Spleen (tissue), 11 donors: ENCODE measurements around the gene KANK2. TPM values are rescaled to one million over a fixed set of nuclear protein-coding genes. Genes with fewer than 3 reads are reported as not detected.

ENCODE experiments used
- DNase-seq: peaks from one replicate; pipeline ENCODE4 v3.0.0-alpha.2; 2020
- H3K27ac ChIP-seq, 8 donors: fragments of 200-600 bp; sonication (generic) in 7 of 8; 1 replicate in 4 of 8; 2 replicates in 4 of 8; pipeline versions ENCODE4 v1.5.0 to v1.8.0; 2016 to 2021; ENCODE audit warnings: inconsistent platforms in 4 of 8, mild to moderate bottlenecking in 4 of 8, moderate library complexity in 1 of 8
- H3K27me3 ChIP-seq, 7 donors: fragments of 200-600 bp; sonication (generic) in 6 of 7; replicated peaks in 1 of 7; 1 replicate in 4 of 7; 2 replicates in 3 of 7; pipeline versions ENCODE4 v1.5.0 to v1.8.0; 2016 to 2021; ENCODE audit warnings: inconsistent platforms in 3 of 7, mild to moderate bottlenecking in 1 of 7
- H3K36me3 ChIP-seq, 6 donors: fragments of 200-600 bp; sonication (generic) in 5 of 6; 1 replicate in 4 of 6; 2 replicates in 2 of 6; pipeline versions ENCODE4 v1.5.0 to v1.8.0; 2016 to 2021; ENCODE audit warnings: inconsistent platforms in 2 of 6
- H3K4me1 ChIP-seq, 6 donors: fragments of 200-600 bp; sonication (generic) in 5 of 6; 1 replicate in 3 of 6; 2 replicates in 3 of 6; pipeline versions ENCODE4 v1.5.0 to v1.8.0; 2016 to 2021; ENCODE audit warnings: inconsistent platforms in 3 of 6
- H3K4me3 ChIP-seq, 8 donors: fragments of 200-600 bp; sonication (generic) in 7 of 8; 1 replicate in 4 of 8; 2 replicates in 4 of 8; pipeline versions ENCODE4 v1.5.0 to v1.8.0; 2016 to 2021; ENCODE audit warnings: inconsistent platforms in 4 of 8, mild to moderate bottlenecking in 4 of 8, moderate library complexity in 2 of 8
- H3K9me3 ChIP-seq, 8 donors: fragments of 200-600 bp; sonication (generic) in 7 of 8; 1 replicate in 4 of 8; 2 replicates in 4 of 8; pipeline versions ENCODE4 v1.5.0 to v1.8.0; 2016 to 2021; ENCODE audit warnings: inconsistent platforms in 4 of 8
- POLR2A ChIP-seq, 3 donors: fragments of 450-650 bp; IDR thresholded peaks; one replicate each; pipeline ENCODE4 v1.5.1; 2017; ENCODE audit warnings: antibody characterized with exemption in 3 of 3, mild to moderate bottlenecking in 1 of 3
- POLR2AphosphoS5 ChIP-seq, 3 donors: sonication (generic); formaldehyde crosslinking; IDR thresholded peaks; one replicate each; pipeline ENCODE4 v1.5.1; 2017; ENCODE audit warnings: antibody characterized with exemption in 3 of 3
- WGBS, 5 donors: extraction: QIAGEN DNeasy Blood & Tissue Kit in 3 of 5; methylation state at CpG; one replicate each; pipeline versions ENCODE4 v1.1.5 to v1.1.7; 2013 to 2018; 5-methylcytosine and 5-hydroxymethylcytosine counted together
- intact Hi-C: fragments of 100-400 bp; cut with DNase I; formaldehyde crosslinking; loops from one replicate; pipeline ENCODE4 v1.15.0; 2023; ENCODE audit warnings: low total_unique reads
- polyA plus RNA-seq, 3 donors: library from polyadenylated mRNA; stranded (reverse); fragments of 200-250 nt; gene quantifications; one replicate each; pipeline ENCODE4 v1.2.1, GENCODE V29; 2013
- total RNA-seq, 7 donors: library from RNA; depleted of rRNA in 3 of 7; stranded (reverse); fragments of >200 nt in 3 of 7; fragmentation: NEBNext Ultra II Directional in 4 of 7; extraction: Animal tissue kit (Norgen Biotek cat#: 25700) in 4 of 7; gene quantifications; one replicate each; pipeline versions ENCODE4 v1.1.0 to v1.2.1, GENCODE V29; 2016 to 2021
- TF ChIP-seq, protein P1 (sequence below), 11 experiments: fragments of 200-600 bp in 7 of 11; fragments of 450-650 bp in 4 of 11; sonication (generic) in 4 of 11; IDR thresholded peaks in 8 of 11; conservative IDR thresholded peaks in 3 of 11; 1 replicate in 7 of 11; 2 replicates in 4 of 11; pipeline versions ENCODE4 v1.4.0 to v1.8.0; 2016 to 2021; ENCODE audit warnings: antibody characterized with exemption in 11 of 11, inconsistent platforms in 4 of 11, mild to moderate bottlenecking in 1 of 11
- donor health status: healthy with polysubstance abuse.
- donor health status: DM: no; HTN: no; CAD: no; lungs with moderate emphysema.
- donor health status: DM: no; HTN: no; CAD: no.
- donor health status: Bipolar disorder and iron deficiency.
- donor health status: healthy.
- donor health status: DM: no; HTN: no; CAD: no.
- donor health status: DM: yes; HTN: yes; CAD: no.

The KANK2 gene
- total and polyA plus RNA-seq, 10 donors, result 16.3 to 144 (median 84.5) TPM

DNA sequence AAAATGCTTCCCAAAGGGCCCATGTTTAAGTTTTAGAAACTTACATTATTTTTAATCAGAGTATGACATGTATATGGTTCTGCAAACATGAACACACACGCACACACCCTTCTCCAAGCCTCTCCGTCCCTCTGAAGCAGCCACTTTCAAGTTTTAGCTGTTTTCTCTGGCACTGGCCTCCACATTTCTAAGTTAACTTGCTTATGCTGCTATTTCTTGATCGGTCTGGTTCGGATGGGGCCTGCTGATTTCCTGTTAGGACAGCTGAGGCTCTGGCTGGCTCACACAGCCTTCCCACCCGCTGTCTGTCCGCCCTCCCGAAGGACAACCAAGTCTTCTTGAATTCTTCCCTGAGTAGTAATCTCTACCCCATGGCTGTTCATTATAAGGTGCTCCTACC is 46.2 kb downstream of the KANK2 start:
- Histone ChIP-seq H3K4me3 (no peak overlapping the region), H3K36me3 (peaks cover 0 to 37% (median 0%) of the 10 kb centered on the region in 6 donors), H3K9me3 (no peaks in the 10 kb centered on the region), H3K27ac (peak overlapping the region in 5 of 8 donors; percentile 11 to 44 (median 41)), H3K27me3 (no peaks in the 10 kb centered on the region), H3K4me1 (peaks cover 8 to 31% (median 15%) of the 10 kb centered on the region in 6 donors)
- TF ChIP-seq POLR2AphosphoS5 (IDR thresholded peaks at IDR 0.05) (no peak), POLR2A (IDR thresholded peaks at IDR 0.05) (no peak)
- TF ChIP-seq, protein P1, sequence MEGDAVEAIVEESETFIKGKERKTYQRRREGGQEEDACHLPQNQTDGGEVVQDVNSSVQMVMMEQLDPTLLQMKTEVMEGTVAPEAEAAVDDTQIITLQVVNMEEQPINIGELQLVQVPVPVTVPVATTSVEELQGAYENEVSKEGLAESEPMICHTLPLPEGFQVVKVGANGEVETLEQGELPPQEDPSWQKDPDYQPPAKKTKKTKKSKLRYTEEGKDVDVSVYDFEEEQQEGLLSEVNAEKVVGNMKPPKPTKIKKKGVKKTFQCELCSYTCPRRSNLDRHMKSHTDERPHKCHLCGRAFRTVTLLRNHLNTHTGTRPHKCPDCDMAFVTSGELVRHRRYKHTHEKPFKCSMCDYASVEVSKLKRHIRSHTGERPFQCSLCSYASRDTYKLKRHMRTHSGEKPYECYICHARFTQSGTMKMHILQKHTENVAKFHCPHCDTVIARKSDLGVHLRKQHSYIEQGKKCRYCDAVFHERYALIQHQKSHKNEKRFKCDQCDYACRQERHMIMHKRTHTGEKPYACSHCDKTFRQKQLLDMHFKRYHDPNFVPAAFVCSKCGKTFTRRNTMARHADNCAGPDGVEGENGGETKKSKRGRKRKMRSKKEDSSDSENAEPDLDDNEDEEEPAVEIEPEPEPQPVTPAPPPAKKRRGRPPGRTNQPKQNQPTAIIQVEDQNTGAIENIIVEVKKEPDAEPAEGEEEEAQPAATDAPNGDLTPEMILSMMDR (IDR thresholded peaks at IDR 0.05 in 8 of 11, conservative IDR thresholded peaks at IDR 0.05 in 3 of 11), result no peak
- no peak for DNase-seq
- intact Hi-C loops, result no loop called here
- WGBS, 5 donors, result 69 to 85% (median 80%) methylated on average over 7 of the region's 7 CpGs

DNA sequence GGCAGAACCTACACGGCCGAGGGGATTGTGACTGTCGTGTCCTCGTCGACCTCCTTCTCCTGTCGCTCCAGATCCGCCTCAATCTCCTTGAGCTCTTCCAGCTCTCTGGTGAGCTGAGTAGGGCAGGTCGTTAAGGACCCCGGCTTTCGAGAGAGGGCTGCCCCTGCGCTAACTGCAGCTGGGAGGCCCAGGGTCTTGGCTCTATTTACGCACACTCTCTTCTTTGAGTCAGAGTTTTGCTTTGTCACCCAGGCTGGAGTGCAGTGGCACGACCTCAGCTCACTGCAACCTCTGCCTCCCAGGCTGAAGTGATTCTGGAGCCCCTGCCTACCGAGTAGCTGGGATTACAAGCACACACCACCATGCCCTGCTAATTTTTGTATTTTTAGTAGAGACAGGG is 49.3 kb downstream of the KANK2 start:
- DNase-seq, result no peak
- Histone ChIP-seq H3K9me3 (peaks cover 0 to 4% (median 0%) of the 10 kb centered on the region in 8 donors), H3K36me3 (peaks cover 0 to 48% (median 0%) of the 10 kb centered on the region in 6 donors), H3K4me3 (no peak overlapping the region), H3K4me1 (peaks cover 5 to 26% (median 8%) of the 10 kb centered on the region in 6 donors), H3K27ac (peak overlapping the region in 2 of 8 donors; percentile 18 to 23), H3K27me3 (peaks cover 0 to 1% (median 0%) of the 10 kb centered on the region in 7 donors)
- TF ChIP-seq POLR2AphosphoS5 (IDR thresholded peaks at IDR 0.05), result peak in 1 of 3 donors; percentile 37
- TF ChIP-seq, protein P1 (IDR thresholded peaks at IDR 0.05 in 8 of 11, conservative IDR thresholded peaks at IDR 0.05 in 3 of 11), result no peak
- no peak for TF ChIP-seq POLR2A (IDR thresholded peaks at IDR 0.05)
- intact Hi-C loops, result no loop called here
- WGBS, 5 donors, result 87 to 98% (median 91%) methylated on average over 14 of the region's 14 CpGs

DNA sequence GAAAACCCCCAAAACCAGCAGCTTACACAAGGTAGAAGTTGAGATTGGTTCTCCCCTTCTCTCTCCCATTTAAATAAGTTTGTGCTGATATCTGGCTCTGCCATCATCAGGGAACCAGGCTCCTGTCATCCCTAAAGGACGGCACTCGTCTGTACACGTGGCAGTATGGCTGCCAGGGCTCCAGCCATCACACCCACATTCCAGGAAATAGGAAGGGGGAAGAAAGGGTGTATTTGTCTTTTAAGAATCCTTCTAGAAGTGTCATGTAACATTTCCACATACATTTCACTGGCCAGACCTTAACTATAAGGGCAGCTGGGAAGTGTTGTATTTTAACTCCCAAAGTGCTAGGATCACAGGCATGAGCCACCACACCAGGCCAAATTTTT is 51.8 kb downstream of the KANK2 start:
- Histone ChIP-seq H3K4me3 (no peak overlapping the region), H3K9me3 (peaks cover 0 to 4% (median 0%) of the 10 kb centered on the region in 8 donors), H3K4me1 (peaks cover 14 to 39% (median 22%) of the 10 kb centered on the region in 6 donors), H3K27ac (peak overlapping the region in 4 of 8 donors; percentile 85 to 95 (median 90)), H3K27me3 (peaks cover 0 to 19% (median 0%) of the 10 kb centered on the region in 7 donors), H3K36me3 (peaks cover 0 to 48% (median 0%) of the 10 kb centered on the region in 6 donors)
- WGBS, 5 donors, result 96 to 100% (median 98%) methylated on average over 3 of the region's 3 CpGs
- TF ChIP-seq, protein P1 (IDR thresholded peaks at IDR 0.05 in 8 of 11, conservative IDR thresholded peaks at IDR 0.05 in 3 of 11), result no peak
- no peak for TF ChIP-seq POLR2AphosphoS5 (IDR thresholded peaks at IDR 0.05)
- DNase-seq, result no peak
- intact Hi-C loops, result no loop called here

DNA sequence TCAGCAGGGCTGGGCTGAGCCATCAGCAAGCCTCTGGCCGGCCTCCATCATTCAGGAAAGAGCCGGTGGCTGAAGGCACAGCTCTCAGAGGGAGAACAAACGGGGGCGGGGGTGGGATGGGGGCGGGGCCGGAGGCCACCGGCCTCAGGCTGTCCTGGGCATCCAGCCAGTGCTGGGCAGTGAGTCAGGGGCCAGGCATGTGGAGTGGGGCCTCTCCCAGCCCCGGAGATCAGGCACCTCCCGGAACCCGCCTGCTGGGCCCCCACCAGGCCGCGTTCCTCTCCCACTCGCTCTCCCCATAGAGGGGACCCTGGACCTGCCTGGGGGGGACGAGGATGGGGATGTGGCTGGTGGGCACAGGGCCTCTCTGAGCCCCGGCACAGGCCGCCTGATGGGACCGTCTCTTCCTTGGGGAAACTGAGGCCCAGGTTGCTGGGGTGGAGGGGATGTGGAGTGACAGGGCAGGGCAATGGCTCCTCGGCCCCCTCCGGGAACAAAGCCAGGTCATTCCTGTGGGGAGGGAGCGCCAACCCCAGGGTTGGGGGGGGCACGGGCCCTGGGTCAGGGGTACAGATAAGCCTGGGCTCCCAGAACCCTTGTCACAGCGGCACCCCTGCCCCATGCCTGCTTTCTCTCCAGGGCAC is 54.7 kb downstream of the KANK2 start:
- H3K4me1 ChIP-seq, result peaks cover 23 to 68% (median 46%) of the 10 kb centered on the region in 6 donors
- intact Hi-C loops, result no loop called here

More for the DNA sequence above, 54.7 kb downstream of the KANK2 start:
- Histone ChIP-seq H3K27ac (peak overlapping the region; percentile 72 to 95 (median 84)), H3K4me3 (peak overlapping the region in 3 of 8 donors; percentile 2 to 36 (median 5)), H3K27me3 (peaks cover 0 to 36% (median 0%) of the 10 kb centered on the region in 7 donors), H3K9me3 (peaks cover 0 to 4% (median 0%) of the 10 kb centered on the region in 8 donors), H3K36me3 (peaks cover 0 to 25% (median 0%) of the 10 kb centered on the region in 6 donors)
- TF ChIP-seq POLR2AphosphoS5 (IDR thresholded peaks at IDR 0.05) (peak in 2 of 3 donors; percentile 42 to 46), POLR2A (IDR thresholded peaks at IDR 0.05) (no peak)
- TF ChIP-seq, protein P1 (IDR thresholded peaks at IDR 0.05 in 8 of 11, conservative IDR thresholded peaks at IDR 0.05 in 3 of 11), result no peak
- WGBS, 5 donors, result 16 to 31% (median 20%) methylated on average over 7 to 22 of the region's 22 CpGs
- DNase-seq, result peak; percentile 78
